HG03521 (cell line): Measurements from ENCODE around the gene UBE2D2.
A peak's percentile ranks its signal among the peaks of the same experiment; 100 is the strongest.

Source experiments
- ATAC-seq: cut with Tn5 transposase; IDR thresholded peaks from one replicate; pipeline ENCODE4 v1.9.1; 2021; ENCODE audit warnings: mild to moderate bottlenecking, moderate library complexity; ENCODE audit not compliant: unreplicated experiment

Gene UBE2D2

GRCh38 chr5:139634541-139634940, 73.4 kb downstream of the UBE2D2 start:
- no peak for ATAC-seq

- ATAC-seq = no peak
Observed at GRCh38 chr5:139635191-139635590, 74.1 kb downstream of the UBE2D2 start.

- ATAC-seq = no peak
Observed at GRCh38 chr5:139635606-139636206, 74.6 kb downstream of the UBE2D2 start.

GRCh38 chr5:139636207-139636792, 75.2 kb downstream of the UBE2D2 start:
- peak; percentile 65 for ATAC-seq

DNA sequence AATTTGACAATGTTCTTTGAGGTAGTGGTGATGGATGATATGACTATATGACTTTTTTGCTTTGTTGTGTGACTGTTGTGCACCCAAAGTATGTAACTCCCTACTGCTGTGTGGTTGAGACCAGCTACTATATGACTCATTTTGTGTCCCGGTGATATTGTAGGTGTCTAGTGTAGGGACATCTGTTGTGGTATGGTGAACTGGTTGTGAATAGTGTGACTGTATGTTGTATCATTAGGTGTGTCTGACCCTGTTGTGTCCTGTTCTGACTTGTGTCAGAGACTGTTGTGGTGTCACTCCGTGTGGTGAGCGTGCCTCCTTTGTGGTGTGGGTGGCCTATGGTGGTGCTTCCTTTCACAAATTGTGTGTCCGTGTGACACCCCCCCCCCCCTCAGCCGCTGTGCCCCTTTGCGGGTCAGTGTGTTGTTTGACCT, 75.9 kb downstream of the UBE2D2 start:
- ATAC-seq = no peak

GRCh38 chr5:139637438-139638089, 76.4 kb downstream of the UBE2D2 start:
- no peak for ATAC-seq

GRCh38 chr5:139638090-139638735, 77.1 kb downstream of the UBE2D2 start:
- ATAC-seq = no peak

- ATAC-seq = no peak
Observed at GRCh38 chr5:139638736-139639618, 77.8 kb downstream of the UBE2D2 start.

- no peak for ATAC-seq
Observed at GRCh38 chr5:139639619-139640380, 78.7 kb downstream of the UBE2D2 start.

GRCh38 chr5:139640421-139641115, 79.4 kb downstream of the UBE2D2 start:
- no peak for ATAC-seq

- ATAC-seq = no peak
Observed at GRCh38 chr5:139641116-139642080, 80.3 kb downstream of the UBE2D2 start.

DNA sequence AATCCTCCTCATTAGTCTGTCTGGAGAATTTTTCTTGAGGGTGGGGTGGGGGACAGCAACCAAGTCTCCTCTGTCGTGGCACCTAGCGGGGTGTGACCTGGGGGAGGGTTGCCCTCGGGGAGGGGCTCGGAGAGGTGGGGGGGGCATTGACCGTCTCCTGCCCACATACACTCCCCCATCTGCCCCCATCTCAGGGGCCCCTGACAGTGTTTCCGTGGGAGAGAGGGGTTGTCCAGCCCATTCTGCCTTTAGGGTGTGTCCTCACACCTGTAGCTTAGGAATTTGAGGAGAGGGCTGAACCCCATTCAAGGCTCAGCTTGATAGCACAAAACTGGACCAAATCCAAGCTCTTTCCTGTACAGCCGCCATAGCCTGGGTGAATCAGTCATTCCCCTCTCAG, 81.1 kb downstream of the UBE2D2 start:
- no peak for ATAC-seq

DNA sequence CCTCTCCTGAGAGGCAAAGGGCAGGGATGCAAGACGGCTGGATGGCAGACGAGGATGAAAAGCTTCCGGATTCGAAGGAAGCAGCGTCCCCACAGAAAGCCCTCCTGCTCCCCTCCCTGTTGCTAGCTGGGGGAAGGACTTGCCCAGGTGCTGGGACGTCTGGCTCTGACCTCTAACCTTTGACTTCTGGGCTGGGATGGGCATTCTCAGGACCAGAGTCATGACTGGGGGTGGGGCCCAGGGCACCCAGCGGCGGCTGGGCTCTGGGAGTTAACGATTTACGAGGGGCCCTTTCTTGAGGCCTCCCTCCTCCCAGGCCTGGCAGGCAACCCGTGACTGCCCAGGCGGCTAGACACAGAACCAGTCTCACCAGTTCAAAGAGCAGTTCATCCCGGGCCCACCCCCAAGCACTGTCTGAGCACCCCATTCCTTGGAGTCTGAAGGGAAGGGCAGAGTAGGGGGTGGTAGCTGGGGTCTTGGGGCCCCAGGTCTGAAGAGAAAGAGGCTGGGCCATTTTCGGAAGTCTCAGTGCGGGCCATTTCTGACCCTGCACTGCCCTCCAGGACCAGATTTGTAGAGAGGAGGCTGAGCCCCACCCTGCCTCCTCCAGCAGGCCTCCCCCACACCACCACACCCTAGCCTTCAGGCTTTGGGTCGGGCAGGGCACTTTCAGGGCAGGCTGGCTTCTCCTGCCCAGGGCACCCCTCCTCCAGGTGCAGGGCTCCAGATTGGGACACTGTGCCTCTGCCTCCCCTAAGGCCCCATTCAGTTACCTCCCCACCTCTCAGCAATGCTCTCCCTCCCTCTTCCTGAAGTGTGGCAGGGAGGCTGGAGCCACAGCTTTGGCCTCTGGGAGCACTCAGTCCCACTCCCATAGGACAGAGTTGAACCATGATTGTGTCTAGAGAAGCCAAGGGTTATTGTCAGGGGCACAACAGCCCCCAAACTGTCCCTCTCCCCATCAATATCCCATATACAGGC, 82.0 kb downstream of the UBE2D2 start:
- ATAC-seq = no peak

- no peak for ATAC-seq
Observed at GRCh38 chr5:139644001-139644456, 82.9 kb downstream of the UBE2D2 start.

DNA sequence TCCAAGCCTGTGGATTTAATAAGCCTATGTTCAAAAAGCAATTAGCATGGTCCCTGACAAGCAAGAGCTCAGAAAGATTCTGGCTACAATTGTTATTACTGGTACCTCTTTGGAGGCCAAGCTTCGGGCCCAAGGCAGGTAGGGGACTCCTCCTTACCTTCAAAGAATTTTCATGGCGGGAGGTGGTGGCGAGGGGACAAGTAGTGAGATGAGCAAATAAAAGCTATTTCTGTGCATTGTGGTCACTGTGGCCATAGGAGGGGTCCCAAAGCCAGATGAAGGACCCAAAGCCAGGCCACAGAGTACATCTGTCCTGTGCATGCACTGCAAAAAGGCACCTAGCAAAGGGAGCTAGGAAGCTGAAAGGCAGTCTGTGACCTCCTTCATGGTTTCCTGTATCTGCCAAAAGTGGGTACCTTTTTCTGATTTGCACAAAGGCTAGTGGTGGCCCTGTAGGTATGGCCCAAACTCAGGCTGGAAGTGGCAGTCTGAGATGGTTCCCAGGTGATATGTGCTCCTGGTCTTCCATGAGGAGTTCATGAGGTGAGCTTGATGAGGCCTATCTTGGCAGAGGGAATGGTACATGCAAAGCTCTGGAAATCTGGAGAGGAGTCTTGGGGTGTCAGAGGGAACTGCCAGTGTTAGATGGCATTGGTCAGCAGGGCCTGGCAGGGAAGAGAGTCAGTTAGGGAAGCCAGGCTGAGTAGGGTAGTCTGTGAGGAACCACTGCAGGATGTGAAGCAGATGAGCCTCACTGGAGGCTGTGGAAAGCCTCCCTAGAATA, 83.7 kb downstream of the UBE2D2 start:
- no peak for ATAC-seq

- ATAC-seq = no peak
Observed at GRCh38 chr5:139645430-139645871, 84.3 kb downstream of the UBE2D2 start.
